Endothelial cell of umbilical vein (primary cell): ENCODE measurements around the gene C1QTNF5. TPM values are rescaled to one million over a fixed set of nuclear protein-coding genes. Genes with fewer than 3 reads are reported as not detected.

Experiments used
- BruUV-seq: library from RNA; stranded (reverse); fragments of 400-500 nt; replicated peaks from 2 replicates; lab custom pipeline; 2021; lab: Mats Ljungman, UMichigan
- CTCF ChIA-PET: fragments of 300-600, 350-600 bp; sonication (Branson Sonifier 250); formaldehyde crosslinking; loops from one replicate; lab custom pipeline; 2021; ENCODE audit warnings: antibody characterized with exemption, inconsistent platforms; lab: Charles Lee
- POLR2A ChIA-PET: fragments of 300-600, 350-600 bp; sonication (Branson Sonifier 250); formaldehyde crosslinking; loops from one replicate; lab custom pipeline; 2021; ENCODE audit warnings: antibody characterized with exemption, inconsistent platforms; lab: Charles Lee
- DNase-seq: peaks from one replicate; pipeline ENCODE4 v3.0.0-alpha.2; 2011; ENCODE audit warnings: low read depth, low spot score
- FAIRE-seq: peaks from 2 replicates; lab custom pipeline; 2011; peaks lifted over from hg19 to GRCh38; lab: Jason Lieb, UNC
- H2AFZ ChIP-seq: 2 replicates; pipeline ENCODE4 v1.6.0; 2012; ENCODE audit warnings: low read depth, low read length, control low read depth, inconsistent platforms
- H3K27ac ChIP-seq: 2 replicates; pipeline ENCODE4 v1.5.1; 2011; ENCODE audit warnings: low read depth, mild to moderate bottlenecking, control low read depth, low read length, moderate library complexity; ENCODE audit not compliant: insufficient read depth
- H3K27me3 ChIP-seq, 2 experiments: 2 replicates each; pipeline versions ENCODE4 v1.6.0 to v1.6.1; 2011; ENCODE audit warnings: low read length in 2 of 2, mixed read lengths in 1 of 2; ENCODE audit not compliant: control insufficient read depth in 2 of 2, insufficient read depth in 2 of 2
- H3K36me3 ChIP-seq, 2 experiments: 2 replicates in 1 of 2; 3 replicates in 1 of 2; pipeline ENCODE4 v1.5.1; 2011; ENCODE audit warnings: low read length in 2 of 2, mild to moderate bottlenecking in 1 of 2, moderate library complexity in 1 of 2; ENCODE audit not compliant: control insufficient read depth in 2 of 2, insufficient read depth in 2 of 2; ENCODE audit errors: extremely low read depth in 1 of 2
- H3K4me1 ChIP-seq: 3 replicates; pipeline ENCODE4 v1.5.1; 2011; ENCODE audit warnings: mild to moderate bottlenecking, low read length; ENCODE audit not compliant: control insufficient read depth, insufficient read depth; ENCODE audit errors: extremely low read depth
- H3K4me2 ChIP-seq: 2 replicates; pipeline ENCODE4 v1.6.1; 2011; ENCODE audit warnings: low read length, control low read depth, mixed read lengths; ENCODE audit not compliant: insufficient read depth
- H3K4me3 ChIP-seq, 3 experiments: fragments of 200-600 bp in 1 of 3; sonication (generic), shearing (Covaris generic) in 1 of 3; replicated peaks in 1 of 3; 2 replicates each; pipeline ENCODE4 v1.5.1; 2011 to 2016; ENCODE audit warnings: control low read depth in 3 of 3, low read length in 3 of 3, mild to moderate bottlenecking in 2 of 3, inconsistent platforms in 1 of 3, low read depth in 1 of 3, moderate library complexity in 1 of 3; ENCODE audit not compliant: insufficient read depth in 1 of 3
- H3K79me2 ChIP-seq: 2 replicates; pipeline ENCODE4 v1.6.0; 2012; ENCODE audit warnings: low read length, inconsistent platforms; ENCODE audit not compliant: control insufficient read depth, insufficient read depth
- H3K9ac ChIP-seq: replicated peaks from 2 replicates; pipeline ENCODE3; 2011; ENCODE audit warnings: low read length, control low read depth; ENCODE audit not compliant: insufficient read depth; ENCODE audit errors: extremely low read depth
- H3K9me1 ChIP-seq: replicated peaks from 3 replicates; pipeline ENCODE4 v1.6.0; 2011; ENCODE audit warnings: mild to moderate bottlenecking, low read length; ENCODE audit not compliant: control insufficient read depth, insufficient read depth; ENCODE audit errors: extremely low read depth
- H3K9me3 ChIP-seq: replicated peaks from 2 replicates; pipeline ENCODE4 v1.5.1; 2012; ENCODE audit warnings: low read length, inconsistent platforms; ENCODE audit not compliant: control insufficient read depth, insufficient read depth
- H4K20me1 ChIP-seq: replicated peaks from 2 replicates; pipeline ENCODE3; 2011; ENCODE audit warnings: mild to moderate bottlenecking, low read length; ENCODE audit not compliant: control insufficient read depth, insufficient read depth; ENCODE audit errors: extremely low read depth
- MYC ChIP-seq: IDR thresholded peaks from one replicate; pipeline ENCODE4 v1.6.1; 2011; ENCODE audit warnings: mild to moderate bottlenecking, low read depth, low read length
- dilution Hi-C: fragments of 300-500 bp; cut with MboI; formaldehyde crosslinking; loops from one replicate; pipeline ENCODE4 v1.15.0; 2019; ENCODE audit warnings: low sequenced_read_pairs; ENCODE audit not compliant: extremely low pct_ligation_motif_present
- intact Hi-C: fragments of 100-400 bp; cut with micrococcal nuclease; formaldehyde crosslinking; loops from one replicate; pipeline ENCODE4 v1.10.0; 2022
- polyA plus RNA-seq, 4 experiments: library from polyadenylated mRNA; depleted of rRNA in 3 of 4; stranded (reverse) in 3 of 4; unstranded in 1 of 4; fragments of >200 nt; gene quantifications; 2 replicates each; pipeline versions ENCODE4 v1.2.1 to v1.2.3, GENCODE V29; 2011 to 2012; ENCODE audit warnings: missing spikeins in 1 of 4
- total RNA-seq: library from RNA; stranded (reverse); gene quantifications from 2 replicates; pipeline ENCODE4 v1.2.3, GENCODE V29; 2021
- TF ChIP-seq, protein P1 (sequence below), 2 donors: IDR thresholded peaks; 1 replicate in 1 of 2; 2 replicates in 1 of 2; pipeline ENCODE4 v1.5.1; 2011; ENCODE audit warnings: low read length in 2 of 2, mild to moderate bottlenecking in 2 of 2, moderate library complexity in 2 of 2, control low read depth in 1 of 2, inconsistent platforms in 1 of 2, low read depth in 1 of 2; ENCODE audit not compliant: insufficient read depth in 1 of 2; ENCODE audit errors: extremely low read depth in 1 of 2

Gene C1QTNF5
- total and polyA plus RNA-seq, 2 donors (not counting 3 experiments of a cell fraction or from before 2014, with no cell fraction given) = 126 to 201 TPM

DNA sequence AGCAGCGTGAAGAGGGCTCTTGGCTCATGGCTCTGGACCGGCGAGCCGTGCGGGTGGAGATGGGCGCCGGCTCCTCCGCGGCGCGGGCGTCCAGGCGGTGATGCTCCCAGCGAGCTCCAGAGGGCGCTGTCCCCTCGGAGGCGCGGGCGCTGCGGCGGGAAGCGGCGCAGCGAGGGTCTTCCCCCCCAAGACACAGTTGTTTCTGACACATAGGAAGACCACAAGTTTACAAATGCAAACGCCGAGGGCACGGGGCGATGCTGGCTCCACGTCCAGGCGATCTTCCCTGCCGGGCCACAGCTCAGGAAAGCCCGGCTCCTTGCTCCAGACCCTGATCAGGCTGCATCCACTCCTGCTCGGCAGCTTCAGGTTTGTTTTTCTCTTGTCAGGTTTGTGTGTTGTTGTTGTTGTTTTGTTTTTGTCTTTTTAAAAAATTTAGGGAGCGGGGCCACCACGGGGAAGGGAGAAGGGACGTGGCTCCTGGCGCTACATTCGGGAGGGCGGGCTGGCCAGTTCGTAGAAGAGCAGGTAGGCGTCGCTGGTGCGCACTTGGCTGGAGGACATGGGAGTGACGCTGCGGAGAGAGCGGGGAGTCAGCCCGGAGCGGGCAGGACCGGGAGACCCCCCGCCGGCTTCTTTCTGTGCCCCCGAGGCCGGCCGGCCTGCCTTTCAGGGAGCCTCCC lies 15.8 kb upstream of the C1QTNF5 start:
- FAIRE-seq (peak; percentile 71), DNase-seq (peak; percentile 67)
- H3K36me3 ChIP-seq = no peaks in the 10 kb centered on the region
- ChIA-PET CTCF (interaction anchor here (0.6 to 4.7 kb wide), 27 partner anchors 8 to 973 kb away, joined by 3 to 154 read pairs (median 4); partner anchors contain the start of genes C1QTNF5, HMBS, MFRP and USP2), POLR2A (interaction anchor here (0.6 to 0.7 kb wide), 2 partner anchors 25 to 216 kb away, joined by 3 read pairs; partner anchors contain the start of gene USP2)
- H3K4me3 ChIP-seq = peak overlapping the region; percentile 65 to 69 (median 67)
- no peaks in the 10 kb centered on the region for H3K9me3 ChIP-seq
- H3K4me1 ChIP-seq = peaks cover 5% of the 10 kb centered on the region
- H3K4me2 ChIP-seq = peak overlapping the region; percentile 88
- no peaks in the 10 kb centered on the region for H4K20me1 ChIP-seq
- H3K27ac ChIP-seq = peak overlapping the region; percentile 51
- H3K79me2 ChIP-seq = no peaks in the 10 kb centered on the region
- H3K9me1 ChIP-seq = no peaks in the 10 kb centered on the region
- no TSS peak for BruUV-seq
- H3K9ac ChIP-seq = peak overlapping the region; percentile 78
- dilution Hi-C loops = no loop called here
- TF ChIP-seq MYC = no peak
- TF ChIP-seq, protein P1, sequence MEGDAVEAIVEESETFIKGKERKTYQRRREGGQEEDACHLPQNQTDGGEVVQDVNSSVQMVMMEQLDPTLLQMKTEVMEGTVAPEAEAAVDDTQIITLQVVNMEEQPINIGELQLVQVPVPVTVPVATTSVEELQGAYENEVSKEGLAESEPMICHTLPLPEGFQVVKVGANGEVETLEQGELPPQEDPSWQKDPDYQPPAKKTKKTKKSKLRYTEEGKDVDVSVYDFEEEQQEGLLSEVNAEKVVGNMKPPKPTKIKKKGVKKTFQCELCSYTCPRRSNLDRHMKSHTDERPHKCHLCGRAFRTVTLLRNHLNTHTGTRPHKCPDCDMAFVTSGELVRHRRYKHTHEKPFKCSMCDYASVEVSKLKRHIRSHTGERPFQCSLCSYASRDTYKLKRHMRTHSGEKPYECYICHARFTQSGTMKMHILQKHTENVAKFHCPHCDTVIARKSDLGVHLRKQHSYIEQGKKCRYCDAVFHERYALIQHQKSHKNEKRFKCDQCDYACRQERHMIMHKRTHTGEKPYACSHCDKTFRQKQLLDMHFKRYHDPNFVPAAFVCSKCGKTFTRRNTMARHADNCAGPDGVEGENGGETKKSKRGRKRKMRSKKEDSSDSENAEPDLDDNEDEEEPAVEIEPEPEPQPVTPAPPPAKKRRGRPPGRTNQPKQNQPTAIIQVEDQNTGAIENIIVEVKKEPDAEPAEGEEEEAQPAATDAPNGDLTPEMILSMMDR (IDR thresholded peaks at IDR 0.05; ENCODE audit: extremely low read depth in 1 of 2, insufficient read depth in 1 of 2, low read depth in 1 of 2, low read length in 2 of 2) = peak; percentile 91 to 94
- H2AFZ ChIP-seq = peak overlapping the region; percentile 98
- no peaks in the 10 kb centered on the region for H3K27me3 ChIP-seq
- intact Hi-C loops = loop anchor here (1.0 to 10.0 kb wide), 4 partner anchors 16 to 858 kb away; partner anchors contain the start of genes C1QTNF5 and OAF
